Stimulated activated CD8-positive, alpha-beta memory T cell treated with anti-CD3 and anti-CD28 coated beads, Interleukin-4, amount 100 ng/mL, for 48 hours (primary cell): ENCODE measurements around the gene COMT.
"Not testable (repeated sequence)": the region's sequence is repeated elsewhere in the genome, so short reads cannot be mapped to it uniquely, and the experiment has no call there.

Experiments
- DNase-seq: peaks from one replicate; pipeline ENCODE4 v3.0.0-alpha.2; 2020

Gene COMT

DNA sequence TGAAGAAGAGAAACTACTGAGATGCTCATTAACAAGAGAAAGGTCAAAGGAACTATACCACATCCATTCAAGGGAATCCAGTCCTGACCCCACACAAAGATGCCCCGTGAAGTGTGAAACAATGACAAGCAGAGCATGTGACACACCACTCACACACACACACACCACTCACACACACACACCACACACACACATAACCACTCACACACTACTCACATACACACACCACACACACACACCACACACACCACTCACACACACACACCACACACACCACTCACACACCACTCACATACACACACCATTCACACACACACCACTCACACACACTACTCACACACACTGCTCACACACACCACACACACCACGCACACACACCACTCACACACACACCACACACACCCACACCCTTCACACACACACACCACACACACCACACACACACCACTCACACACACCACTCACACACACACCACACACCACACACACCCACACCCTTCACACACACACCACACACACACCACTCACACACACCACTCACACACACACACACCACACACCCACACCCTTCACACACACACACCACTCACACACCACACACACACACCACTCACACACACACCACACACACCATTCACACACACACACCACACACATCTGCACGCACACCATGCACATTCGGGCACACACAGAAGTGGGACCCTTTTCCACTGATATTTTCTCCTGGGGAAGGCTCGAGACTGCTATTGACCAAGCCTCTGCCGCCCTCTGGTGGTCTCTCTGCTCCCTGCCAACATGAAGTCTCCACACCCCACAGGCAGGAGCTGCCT is 32.0 kb upstream of the COMT start:
- DNase-seq = peak; percentile 91

DNA sequence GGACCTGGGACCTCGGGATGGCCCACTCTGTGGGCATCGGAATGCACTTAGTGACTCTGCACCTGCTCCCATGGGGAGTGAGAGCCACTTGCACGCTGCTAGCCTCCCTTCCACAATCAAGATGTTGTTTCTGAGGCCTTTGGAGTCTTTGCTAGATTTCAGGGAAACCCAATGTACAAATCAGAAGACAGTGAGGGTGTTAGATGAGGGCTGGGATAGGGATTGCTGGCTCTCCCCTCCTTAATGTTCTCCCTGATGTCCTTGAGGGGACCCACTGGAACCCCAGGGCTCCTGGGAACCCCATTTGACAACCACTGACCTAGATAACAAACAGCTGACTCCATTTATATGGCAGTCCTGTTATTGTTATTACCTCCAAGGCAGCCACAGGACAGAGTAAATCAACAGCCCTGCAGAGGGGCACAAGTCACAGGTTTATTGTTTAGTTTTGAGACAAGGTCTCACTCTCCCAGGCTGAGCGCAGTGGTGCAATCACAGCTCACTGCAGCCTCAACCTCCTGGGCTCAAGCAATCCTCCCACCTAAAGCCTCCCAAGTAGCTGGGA is 31.3 kb upstream of the COMT start:
- no peak for DNase-seq

DNA sequence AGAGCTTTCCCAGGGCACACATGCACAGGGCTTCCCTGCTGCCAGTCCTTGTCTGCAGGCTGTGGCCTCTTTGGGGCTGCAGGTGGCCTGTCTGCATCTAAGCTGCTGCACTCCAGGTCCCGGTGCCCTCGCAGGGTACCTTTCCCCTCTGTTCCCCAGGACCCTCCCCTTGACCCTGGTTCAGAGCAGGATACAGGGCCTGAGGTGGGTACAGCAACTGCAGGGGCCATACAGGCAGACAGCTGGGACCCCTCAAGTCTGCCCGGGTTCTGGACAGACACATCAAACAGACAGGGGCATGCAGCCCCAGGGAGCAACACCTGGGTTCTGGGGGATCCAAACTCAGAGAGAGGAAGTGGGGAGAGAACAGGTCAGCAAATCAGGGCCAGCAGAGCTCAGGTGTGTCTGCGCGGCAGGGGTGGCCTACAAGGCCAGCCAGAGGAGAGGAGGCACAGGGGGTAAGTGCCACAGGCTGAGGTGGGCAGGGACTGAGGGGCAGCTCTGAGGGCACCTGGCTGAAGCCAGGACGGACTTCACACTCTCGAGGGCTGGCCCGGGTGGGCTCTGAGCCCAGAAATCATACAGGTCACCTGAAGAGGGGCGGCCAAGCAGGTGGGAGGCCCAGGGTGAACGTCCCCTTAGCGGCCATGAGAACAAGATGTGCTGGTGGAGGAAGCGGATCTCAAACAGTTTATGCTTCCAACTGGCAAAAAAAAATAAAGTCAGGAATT is 29.9 kb upstream of the COMT start:
- DNase-seq = no peak

DNA sequence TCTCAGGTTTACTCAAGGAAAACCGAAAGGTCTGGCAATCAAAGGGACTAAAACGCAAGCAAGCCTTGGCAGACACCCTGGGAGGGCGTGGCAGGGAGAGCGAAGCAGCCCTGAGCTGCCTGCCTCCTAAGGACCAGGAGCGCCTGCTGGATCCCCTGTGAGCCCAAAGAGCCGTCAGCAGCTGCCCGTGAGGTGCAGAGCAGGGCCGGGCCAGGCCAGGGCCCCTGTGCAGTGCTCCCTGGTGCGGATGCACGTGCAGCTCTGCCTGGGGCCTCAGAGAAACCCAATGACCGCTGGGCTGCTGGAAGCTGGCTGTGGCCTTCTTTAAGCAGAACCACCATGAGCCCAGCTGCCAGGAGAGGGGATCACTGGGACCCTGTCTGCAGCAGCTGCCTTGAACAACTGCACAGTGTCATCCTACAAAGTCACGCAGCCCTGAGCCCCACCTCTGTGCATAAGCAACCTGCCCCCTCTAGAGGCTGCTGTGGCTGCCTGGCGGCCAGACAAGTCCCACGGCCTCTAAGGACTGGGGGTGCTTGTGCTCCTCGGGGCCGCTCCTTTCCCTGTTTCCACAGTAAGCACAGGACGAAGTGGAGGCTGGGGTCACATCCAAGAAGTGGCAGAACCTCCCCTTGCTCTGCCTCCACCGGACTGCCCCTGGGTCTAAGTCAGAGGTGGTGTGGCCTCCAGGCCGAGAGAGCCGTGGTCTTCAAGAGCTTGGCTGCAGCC is 29.1 kb upstream of the COMT start:
- DNase-seq = no peak

DNA sequence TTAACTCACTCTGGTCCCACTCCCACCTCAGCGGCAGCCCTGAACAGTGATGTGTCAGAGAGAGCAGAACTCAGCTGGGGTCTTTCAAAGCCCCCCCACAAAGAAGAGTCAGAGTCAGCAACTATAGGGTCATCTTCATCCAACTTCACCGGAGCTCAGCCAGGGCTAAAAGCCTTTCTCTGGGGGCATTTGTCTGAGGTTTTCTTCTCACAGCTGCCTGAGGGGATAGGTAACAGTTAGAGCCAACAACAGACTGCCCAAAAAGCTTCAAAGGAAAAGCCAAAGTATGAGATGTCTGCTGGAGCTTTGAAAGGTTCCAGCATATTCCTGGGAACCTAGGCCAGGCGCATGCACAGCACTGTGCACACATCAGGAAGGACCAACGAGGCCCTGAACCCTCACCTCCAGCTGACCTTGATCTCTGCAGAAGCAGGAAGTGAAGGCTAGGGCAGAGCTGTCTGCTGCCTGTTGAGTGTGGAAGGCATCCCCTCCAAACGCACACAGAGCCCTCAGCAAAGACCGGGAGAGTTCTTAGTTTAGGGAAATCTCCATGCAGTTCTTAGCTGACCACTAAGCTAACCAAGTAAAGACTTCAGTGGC is 28.1 kb upstream of the COMT start:
- DNase-seq = no peak

DNA sequence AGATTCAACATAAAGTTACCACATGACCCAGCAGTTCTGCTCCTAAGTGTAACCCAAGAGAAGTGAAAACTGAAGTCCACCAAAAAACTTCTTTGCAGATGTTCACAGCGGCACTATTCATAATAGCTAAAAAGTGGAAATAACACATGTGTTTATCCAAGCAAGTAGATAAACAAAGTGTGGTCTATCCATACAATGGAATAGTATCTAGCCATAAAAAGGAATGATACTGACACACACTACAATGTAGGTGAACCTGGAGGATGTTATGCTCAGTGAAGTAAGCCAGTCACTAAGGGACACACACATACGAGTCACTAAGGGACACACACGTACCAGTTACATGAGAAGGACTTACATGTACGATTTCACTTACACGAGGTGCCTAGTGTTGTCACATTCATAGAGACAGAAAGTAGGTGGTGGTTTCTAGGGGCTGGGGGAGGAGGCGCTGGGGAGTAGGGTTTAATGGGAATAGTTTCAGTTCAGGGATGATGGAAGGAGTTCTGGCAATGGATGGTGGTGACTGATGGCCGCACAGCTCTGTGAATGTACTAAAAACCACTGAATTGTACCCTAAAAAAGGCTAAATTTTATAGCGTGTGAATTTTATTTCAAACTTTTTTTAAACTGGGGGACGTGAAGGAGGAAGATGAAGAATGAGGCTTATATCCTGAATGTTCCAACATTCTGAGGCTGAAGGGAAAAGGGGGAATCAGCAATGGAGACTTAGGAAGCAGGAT is 27.2 kb upstream of the COMT start:
- DNase-seq = no peak

DNA sequence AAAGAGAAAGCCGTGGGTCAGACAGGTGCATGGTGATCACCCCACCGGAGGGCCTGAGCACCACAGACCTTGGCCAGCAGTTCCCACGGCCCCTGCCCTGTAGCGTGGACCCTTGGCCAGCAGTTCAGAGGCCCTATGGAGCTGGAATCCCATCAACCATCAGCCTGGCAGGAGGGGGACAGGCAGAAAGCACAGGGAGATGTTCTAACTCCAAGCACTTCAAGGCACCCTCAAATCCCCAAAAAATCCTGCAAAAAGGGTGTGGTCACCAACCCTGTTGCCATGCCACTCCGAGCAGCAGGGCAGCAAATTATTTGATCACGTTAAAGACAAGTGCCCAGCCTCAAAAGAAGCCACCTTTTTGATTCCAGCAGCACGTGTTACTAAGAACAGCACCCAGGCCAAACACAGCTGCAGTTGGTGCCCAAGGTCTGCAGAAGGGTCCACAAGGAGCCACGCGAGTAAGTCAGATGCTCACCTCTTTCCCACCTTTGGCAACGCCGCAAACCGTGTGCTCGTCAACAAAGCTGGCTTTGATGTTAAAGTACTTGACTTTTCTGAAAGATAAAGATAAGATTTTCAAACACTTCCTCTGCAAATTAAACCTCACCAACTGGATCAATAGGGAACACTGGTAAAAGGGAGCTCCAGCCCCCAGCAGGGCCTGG is 26.2 kb upstream of the COMT start:
- DNase-seq = no peak

DNA sequence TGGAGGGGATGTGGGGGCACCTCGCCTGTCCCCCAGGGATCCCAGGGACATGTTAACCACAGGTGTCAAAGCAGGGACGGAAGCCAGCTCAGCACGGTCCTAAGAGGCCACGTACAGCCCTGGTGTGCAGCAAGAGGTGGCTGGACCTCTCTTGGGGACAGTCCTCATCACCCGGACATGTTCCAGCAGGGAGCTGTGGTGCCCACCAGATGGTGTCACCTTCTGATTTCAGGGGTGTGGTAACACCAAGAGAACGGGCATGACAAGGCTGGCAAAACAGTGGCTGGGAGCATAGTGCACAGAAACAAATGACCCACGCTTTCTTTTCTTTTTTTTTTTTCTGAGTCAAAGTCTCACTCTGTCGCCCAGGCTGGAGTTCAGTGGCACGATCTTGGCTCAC is 25.6 kb upstream of the COMT start:
- DNase-seq = no peak

DNA sequence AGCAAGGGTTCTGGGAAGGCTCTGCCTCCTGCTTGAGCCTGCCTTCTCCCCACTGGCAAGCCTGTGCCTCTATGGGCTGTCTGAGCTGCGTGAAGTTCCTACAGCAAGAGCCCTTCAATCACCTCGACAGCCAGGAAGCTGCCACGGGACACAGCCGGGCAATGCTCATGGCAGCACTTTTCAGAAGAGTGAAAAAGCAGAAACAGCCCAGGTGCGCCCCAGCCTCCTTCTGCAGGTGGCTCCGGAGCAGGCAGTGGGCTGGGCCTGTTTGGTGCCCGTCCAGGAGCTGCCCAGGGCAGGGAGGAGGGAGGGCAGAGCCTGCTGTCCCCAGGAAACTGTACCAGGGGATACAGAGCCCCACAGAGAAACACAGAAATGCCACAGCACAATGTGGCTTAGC is 24.6 kb upstream of the COMT start:
- DNase-seq = no peak

DNA sequence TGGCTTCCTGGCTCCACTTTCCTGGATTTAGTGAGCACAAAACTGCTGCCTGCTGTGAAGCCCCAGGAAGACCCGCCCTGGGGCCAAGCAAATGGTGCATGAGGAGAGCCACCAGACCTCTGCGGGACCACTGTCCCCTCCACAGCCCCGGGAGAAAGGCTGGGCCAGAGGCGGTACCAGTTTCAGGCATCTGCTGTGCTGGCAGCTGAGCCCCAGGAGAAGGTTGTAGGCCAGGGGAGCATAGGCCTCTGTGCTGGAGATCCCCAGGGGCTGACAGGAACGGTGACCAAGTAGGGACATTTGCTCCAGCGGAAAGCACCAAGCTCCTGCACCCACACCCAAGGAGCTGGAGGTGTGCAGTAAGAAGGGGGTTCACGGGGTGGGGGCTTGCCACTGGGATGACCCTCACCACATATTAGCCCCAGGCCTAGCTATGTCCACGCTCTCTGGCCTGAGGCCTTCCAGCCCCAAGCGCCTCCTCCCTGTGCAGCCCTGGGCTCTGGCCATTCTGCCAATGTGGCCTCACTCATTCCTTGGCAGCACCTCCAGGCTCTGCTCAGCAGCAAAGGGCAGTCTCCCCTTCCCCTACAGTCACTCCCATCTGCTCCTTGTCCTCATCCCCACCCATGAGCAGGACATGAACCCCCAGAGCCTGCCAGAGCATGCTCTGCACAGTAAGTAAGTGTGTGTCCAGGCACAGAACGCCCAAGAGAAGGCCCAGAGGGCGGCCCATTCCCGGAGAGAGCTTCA is 24.0 kb upstream of the COMT start:
- no peak for DNase-seq

DNA sequence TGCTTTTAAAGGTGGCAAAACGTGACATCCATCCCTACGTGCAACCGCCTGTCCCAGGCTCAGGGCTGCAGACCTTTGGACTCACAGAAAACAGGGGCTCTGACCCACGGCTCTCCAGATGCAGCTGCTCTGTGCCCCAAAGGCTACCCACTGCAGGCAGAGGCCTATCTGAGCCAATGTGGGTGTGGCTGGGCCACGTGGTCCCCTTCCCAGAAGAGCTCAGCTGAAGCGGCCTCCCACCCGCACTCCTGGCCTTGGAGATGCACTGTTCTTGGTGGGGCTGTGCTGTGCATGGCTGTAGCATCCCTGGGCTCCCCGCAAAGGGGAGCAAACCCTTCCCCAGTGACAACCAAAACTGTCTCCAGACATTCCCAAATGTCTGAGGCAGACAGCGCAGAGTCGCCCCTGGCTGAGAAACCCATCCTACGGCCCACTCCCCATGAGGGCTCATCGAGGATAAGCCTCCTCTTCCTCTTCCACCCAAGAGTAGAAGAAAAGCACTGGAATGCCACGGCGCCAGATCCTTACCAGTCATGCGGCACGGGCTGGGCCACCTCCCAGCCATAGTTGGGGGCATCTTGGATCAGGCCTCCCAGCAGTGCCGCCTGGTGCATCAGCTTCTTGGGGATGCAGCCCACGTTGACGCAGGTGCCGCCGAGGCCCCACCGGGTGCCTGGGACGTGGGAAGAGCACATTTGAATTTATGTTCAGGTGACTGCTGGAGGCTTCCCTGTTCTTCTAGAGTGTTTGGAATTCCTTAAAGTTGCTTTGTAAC is 23.1 kb upstream of the COMT start:
- no peak for DNase-seq

DNA sequence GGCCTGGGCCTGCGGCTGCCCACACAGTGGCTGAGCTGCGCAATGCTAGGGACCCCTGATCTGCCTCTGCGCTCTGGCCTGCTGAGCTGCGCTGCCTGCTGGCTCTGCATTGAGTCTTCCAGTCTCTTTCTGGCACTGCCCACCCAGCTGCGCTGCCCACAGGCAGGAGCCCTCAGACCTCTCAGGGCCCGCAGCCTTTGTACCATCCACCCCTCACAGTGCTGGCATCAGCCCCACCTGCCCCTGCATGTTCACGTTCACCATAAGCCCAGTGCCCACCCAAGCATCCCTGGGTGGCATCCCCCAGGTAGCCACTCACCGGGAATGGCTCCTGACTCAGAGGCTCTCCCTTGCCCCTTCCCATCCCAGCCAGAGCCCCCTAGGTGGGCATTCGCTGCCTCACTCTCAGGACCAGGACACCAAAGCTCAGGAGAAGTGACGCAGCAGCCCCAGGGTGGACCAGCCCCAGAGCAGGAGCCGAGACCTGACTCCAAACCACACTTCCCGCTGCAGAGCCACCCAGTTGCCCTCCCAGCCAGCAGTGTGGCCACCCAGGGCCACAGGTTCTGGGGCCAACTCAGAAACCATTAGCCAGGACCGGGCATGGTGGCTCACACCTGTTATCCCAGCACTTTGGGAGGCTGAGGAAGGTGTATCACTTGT is 21.7 kb upstream of the COMT start:
- no peak for DNase-seq

DNA sequence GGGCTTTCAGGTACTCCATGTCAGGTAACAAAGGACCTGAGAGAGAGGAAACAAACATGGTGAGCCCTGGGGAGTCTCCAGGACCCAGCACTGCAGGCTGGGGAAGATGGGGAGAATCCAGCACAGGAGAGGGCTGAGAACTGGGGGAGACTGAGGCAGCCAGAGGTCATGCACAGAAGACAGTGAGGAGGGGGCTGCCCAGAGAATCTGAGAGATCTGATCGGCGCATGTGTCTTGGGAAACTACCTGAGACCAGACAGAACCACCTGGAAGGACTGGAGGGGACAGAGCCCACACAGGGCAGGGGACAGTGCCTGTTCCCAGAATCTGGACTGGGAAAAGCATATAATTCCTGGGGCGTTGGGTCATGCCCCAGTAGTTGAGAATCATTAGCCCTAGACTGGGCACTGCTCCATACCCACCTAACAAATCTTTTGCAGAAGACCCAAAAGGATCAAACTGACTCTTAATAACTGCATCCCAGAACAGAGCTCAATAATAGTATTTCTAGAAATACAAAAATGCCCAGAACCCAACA is 20.0 kb upstream of the COMT start:
- no peak for DNase-seq

DNA sequence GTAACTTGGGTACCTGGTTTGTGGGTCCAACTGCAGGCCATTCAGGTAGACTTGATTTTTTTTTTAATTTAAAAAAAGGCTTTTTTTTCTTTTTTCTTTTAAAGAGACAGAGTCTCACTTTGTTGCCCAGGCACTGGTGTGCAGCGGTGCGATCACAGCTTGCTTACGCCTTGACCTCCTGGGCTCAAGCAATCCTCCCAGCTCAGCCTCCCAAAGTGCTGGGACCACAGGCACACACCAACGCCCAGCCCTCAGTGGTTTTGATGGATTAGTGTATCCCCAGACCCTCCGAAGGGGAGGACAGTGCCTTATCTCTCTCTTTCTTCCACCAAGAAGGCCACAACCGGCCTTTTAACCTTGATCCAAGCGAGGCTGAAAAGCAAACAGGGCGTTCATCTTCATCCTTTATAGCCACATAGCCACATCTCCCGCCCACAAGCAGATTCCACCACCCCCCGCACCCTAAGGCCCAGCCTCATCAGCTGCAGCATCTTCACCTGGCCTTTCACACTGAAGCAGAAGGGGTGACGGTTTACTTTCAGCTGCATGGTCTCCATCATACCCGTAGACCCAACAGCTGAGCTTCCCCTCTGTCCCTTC is 17.6 kb upstream of the COMT start:
- DNase-seq = no peak

DNA sequence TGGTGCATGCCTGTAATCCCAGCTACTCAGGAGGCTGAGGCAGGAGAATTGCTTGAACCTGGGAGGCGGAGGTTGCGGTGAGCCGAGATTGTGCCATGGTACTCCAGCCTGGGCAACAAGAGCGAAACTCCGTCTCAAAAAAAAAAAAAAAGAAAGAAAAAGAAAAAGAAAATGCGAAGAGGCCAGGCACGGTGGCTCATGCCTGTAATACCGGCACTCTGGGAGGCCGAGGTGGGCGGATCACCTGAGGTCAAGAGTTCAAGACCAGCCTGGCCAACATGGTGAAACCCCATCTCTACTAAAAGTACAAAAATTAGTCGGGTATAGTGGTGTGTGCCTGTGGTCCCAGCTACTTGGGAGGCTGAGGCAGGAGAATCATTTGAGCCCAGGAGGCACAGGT is 15.5 kb upstream of the COMT start:
- DNase-seq = not testable (repeated sequence)

DNA sequence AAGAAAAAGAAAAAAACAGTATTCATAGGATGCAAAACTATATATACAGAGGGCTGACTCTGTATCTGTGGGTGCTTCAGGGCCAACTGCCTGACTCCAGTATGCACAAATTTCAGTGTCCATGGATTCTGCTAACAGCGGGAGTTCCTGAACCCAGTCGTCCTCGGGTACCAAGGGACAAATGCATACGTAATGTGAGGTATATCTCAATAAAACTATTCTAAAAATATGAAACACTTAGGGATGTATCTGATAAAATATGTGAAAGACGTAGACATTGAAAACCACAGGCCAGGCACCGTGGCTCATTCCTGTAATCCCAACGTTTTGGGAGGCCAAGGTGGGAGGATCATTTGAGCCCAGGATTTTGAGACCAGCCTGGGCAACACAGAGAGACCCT is 13.9 kb upstream of the COMT start:
- DNase-seq = no peak

DNA sequence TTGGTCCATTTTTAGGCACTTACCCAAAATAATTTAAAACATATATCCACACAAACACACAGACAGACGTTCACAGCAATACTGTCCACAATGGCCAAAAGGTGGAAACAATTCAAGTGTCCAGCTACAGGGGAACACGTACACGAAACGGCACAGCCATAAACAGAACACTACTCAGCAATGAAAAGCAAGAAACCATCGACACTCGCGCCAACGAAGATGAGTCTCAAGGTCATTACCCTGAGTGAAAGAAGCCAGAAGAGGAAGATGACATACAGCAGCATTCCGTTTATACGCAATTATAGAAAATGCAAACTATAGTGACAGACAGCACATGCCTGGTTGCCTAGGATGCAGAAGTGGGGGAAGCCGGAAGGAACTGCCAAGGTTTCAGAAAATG is 13.4 kb upstream of the COMT start:
- no peak for DNase-seq

DNA sequence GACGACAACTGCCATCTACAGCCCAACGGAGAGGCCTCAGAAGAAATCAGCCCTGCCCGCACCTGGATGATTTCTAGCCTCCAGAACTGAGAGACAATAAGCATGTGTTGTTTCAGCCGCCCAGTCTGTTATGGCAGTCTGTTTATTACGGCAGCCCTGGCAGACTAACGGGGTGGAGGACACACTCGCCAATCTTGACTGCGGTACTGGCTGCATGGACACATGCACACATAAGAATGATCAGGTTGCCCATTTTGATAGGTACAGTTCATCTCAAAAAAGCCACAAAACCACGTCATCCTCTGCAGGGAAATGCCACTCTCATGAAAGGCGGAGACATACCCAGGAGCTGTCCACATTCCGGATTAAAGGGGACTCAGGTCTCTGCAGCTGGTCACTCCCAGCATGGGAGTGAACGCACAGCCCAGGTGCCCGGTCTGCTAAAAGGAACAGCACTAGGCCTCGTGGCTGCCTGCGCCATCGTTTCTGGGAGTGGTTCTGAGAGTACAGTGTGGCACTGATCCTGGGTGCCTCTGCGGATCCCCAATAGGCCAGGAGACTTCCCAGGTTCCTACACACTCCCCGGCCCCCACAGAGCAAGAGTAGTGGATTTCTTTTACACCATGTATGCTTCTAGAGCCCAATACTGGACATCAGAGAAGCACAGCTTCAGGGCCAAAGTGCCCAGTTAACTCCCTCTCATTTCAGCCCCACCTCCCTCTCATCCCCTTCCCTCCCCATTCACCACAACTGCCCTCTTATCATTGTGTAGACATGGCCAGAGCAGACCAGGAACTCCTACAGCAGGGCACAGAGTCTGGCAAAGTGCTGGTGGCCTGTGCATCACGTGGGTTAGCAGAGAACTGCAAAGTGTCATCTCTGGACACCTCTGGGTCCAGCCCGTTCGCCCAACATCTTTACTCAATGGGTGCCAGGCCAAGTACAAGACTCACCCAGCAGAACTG is 11.7 kb upstream of the COMT start:
- DNase-seq = no peak
